IMR-90 (cell line): ENCODE results near the gene COX6B2. TPM values are rescaled to one million over a fixed set of nuclear protein-coding genes. Genes with fewer than 3 reads are reported as not detected.

Source experiments
- ATAC-seq: fragments of 200-7000 bp; cut with Tn5 transposase; 2 replicates; pipeline ENCODE4 v1.9.1; 2020; ENCODE audit warnings: low read depth, mild to moderate bottlenecking, moderate library complexity
- BruUV-seq: library from RNA; stranded (reverse); fragments of 400-500 nt; replicated peaks from 2 replicates; lab custom pipeline; 2021; lab: Mats Ljungman, UMichigan
- CTCF ChIA-PET: fragments of 300-600 bp; formaldehyde crosslinking; extraction: SDS; loops from one replicate; lab custom pipeline; 2021; ENCODE audit warnings: antibody characterized with exemption; lab: Yijun Ruan, JAX
- POLR2A ChIA-PET: fragments of 300-600 bp; sonication (Branson Sonifier 250); formaldehyde crosslinking; loops from one replicate; lab custom pipeline; 2022; ENCODE audit warnings: antibody characterized with exemption; ENCODE audit not compliant: unreplicated experiment; lab: Charles Lee
- DNase-seq: peaks from one replicate; pipeline ENCODE4 v3.0.0; 2013
- H2AFZ ChIP-seq: replicated peaks from 2 replicates; pipeline ENCODE3; 2013; ENCODE audit warnings: low read length, mild to moderate bottlenecking; ENCODE audit not compliant: poor library complexity
- H2AK5ac ChIP-seq: 2 replicates; pipeline ENCODE4 v1.6.1; 2013; ENCODE audit warnings: low read depth, low read length, inconsistent platforms
- H2AK9ac ChIP-seq: replicated peaks from 2 replicates; pipeline ENCODE3; 2013; ENCODE audit warnings: mild to moderate bottlenecking, low read depth, low read length, moderate library complexity; ENCODE audit not compliant: poor library complexity
- H2BK120ac ChIP-seq: 2 replicates; pipeline ENCODE4 v1.6.1; 2013; ENCODE audit warnings: low read depth, low read length, inconsistent platforms
- H2BK15ac ChIP-seq: 3 replicates; pipeline ENCODE4 v1.6.1; 2013; ENCODE audit warnings: low read depth, low read length, inconsistent platforms
- H2BK20ac ChIP-seq: 2 replicates; pipeline ENCODE4 v1.6.1; 2013; ENCODE audit warnings: low read depth, mild to moderate bottlenecking, inconsistent platforms, low read length, moderate library complexity
- H2BK5ac ChIP-seq: 2 replicates; pipeline ENCODE4 v1.6.1; 2013; ENCODE audit warnings: mild to moderate bottlenecking, low read depth, low read length, inconsistent platforms; ENCODE audit not compliant: poor library complexity, severe bottlenecking
- H3K14ac ChIP-seq: replicated peaks from 2 replicates; pipeline ENCODE4 v1.6.1; 2013; ENCODE audit warnings: low read depth, low read length, inconsistent platforms
- H3K18ac ChIP-seq: 2 replicates; pipeline ENCODE4 v1.6.1; 2013; ENCODE audit warnings: low read depth, low read length, control low read depth
- H3K23ac ChIP-seq: 2 replicates; pipeline ENCODE4 v1.6.1; 2013; ENCODE audit warnings: low read depth, low read length, inconsistent platforms
- H3K27ac ChIP-seq: 2 replicates; pipeline ENCODE4 v1.5.1; 2013; ENCODE audit warnings: mild to moderate bottlenecking, control low read depth, low read length; ENCODE audit not compliant: insufficient read depth
- H3K27me3 ChIP-seq: 2 replicates; pipeline ENCODE4 v1.6.1; 2013; ENCODE audit warnings: low read length; ENCODE audit not compliant: control insufficient read depth, insufficient read depth
- H3K36me3 ChIP-seq: 2 replicates; pipeline ENCODE4 v1.6.1; 2013; ENCODE audit warnings: low read length, mixed read lengths; ENCODE audit not compliant: control insufficient read depth, insufficient read depth
- H3K4ac ChIP-seq: 2 replicates; pipeline ENCODE4 v1.6.1; 2013; ENCODE audit warnings: low read depth, low read length, inconsistent platforms
- H3K4me1 ChIP-seq: 2 replicates; pipeline ENCODE4 v1.6.1; 2013; ENCODE audit warnings: low read length, mixed read lengths; ENCODE audit not compliant: control insufficient read depth, insufficient read depth
- H3K4me2 ChIP-seq: 2 replicates; pipeline ENCODE4 v1.6.1; 2013; ENCODE audit warnings: low read depth, mild to moderate bottlenecking, control low read depth, low read length, moderate library complexity
- H3K4me3 ChIP-seq: 2 replicates; pipeline ENCODE4 v1.5.1; 2013; ENCODE audit warnings: low read depth, mild to moderate bottlenecking, control low read depth, low read length, moderate library complexity; ENCODE audit not compliant: insufficient read depth
- H3K56ac ChIP-seq: 2 replicates; pipeline ENCODE4 v1.6.1; 2013; ENCODE audit warnings: low read length, inconsistent platforms; ENCODE audit not compliant: insufficient read depth; ENCODE audit errors: extremely low read depth
- H3K79me1 ChIP-seq, 2 experiments: 2 replicates each; pipeline ENCODE4 v1.6.1; 2013; ENCODE audit warnings: low read length in 2 of 2, inconsistent platforms in 1 of 2, low read depth in 1 of 2
- H3K9ac ChIP-seq: 2 replicates; pipeline ENCODE4 v1.6.1; 2013; ENCODE audit warnings: low read depth, low read length, control low read depth
- H3K9me1 ChIP-seq: 2 replicates; pipeline ENCODE4 v1.6.1; 2013; ENCODE audit warnings: low read length, inconsistent platforms; ENCODE audit not compliant: insufficient read depth
- H3K9me3 ChIP-seq: 2 replicates; pipeline ENCODE4 v1.6.1; 2013; ENCODE audit warnings: low read length; ENCODE audit not compliant: control insufficient read depth, insufficient read depth
- H4K20me1 ChIP-seq: 2 replicates; pipeline ENCODE4 v1.6.1; 2013; ENCODE audit warnings: low read length, inconsistent platforms; ENCODE audit not compliant: insufficient read depth
- H4K5ac ChIP-seq: 2 replicates; pipeline ENCODE4 v1.6.1; 2013; ENCODE audit warnings: mild to moderate bottlenecking, low read depth, low read length, control low read depth
- H4K8ac ChIP-seq, 2 experiments: 2 replicates each; pipeline ENCODE4 v1.6.1; 2013; ENCODE audit warnings: low read depth in 2 of 2, low read length in 2 of 2, control low read depth in 1 of 2, inconsistent platforms in 1 of 2
- H4K91ac ChIP-seq: 2 replicates; pipeline ENCODE4 v1.6.1; 2013; ENCODE audit warnings: low read depth, low read length, inconsistent platforms; ENCODE audit not compliant: insufficient read depth
- CEBPB ChIP-seq: IDR thresholded peaks from 2 replicates; pipeline ENCODE4 v1.6.1; 2012; ENCODE audit warnings: low read depth, low read length, improper control_type of control experiment
- CHD1 ChIP-seq: IDR thresholded peaks from 2 replicates; pipeline ENCODE4 v1.6.1; 2012; ENCODE audit warnings: low read depth, low read length, improper control_type of control experiment
- CTCF ChIP-seq: conservative IDR thresholded peaks from 2 replicates; pipeline ENCODE4 v1.5.1; 2012; ENCODE audit warnings: mild to moderate bottlenecking, low read depth, low read length, improper control_type of control experiment
- MAFK ChIP-seq: IDR thresholded peaks from 2 replicates; pipeline ENCODE4 v1.6.1; 2012; ENCODE audit warnings: low read depth, low read length, improper control_type of control experiment
- MXI1 ChIP-seq: IDR thresholded peaks from 2 replicates; pipeline ENCODE4 v1.6.1; 2012; ENCODE audit warnings: low read depth, mild to moderate bottlenecking, low read length, moderate library complexity, borderline replicate concordance
- NFE2L2 ChIP-seq: fragments of 150-350 bp; IDR thresholded peaks from 2 replicates; pipeline ENCODE4 v1.6.1; 2016; ENCODE audit warnings: low read depth, mild to moderate bottlenecking, low read length
- POLR2A ChIP-seq: IDR thresholded peaks from 2 replicates; pipeline ENCODE4 v1.6.1; 2012; ENCODE audit warnings: mild to moderate bottlenecking, low read depth, low read length
- RCOR1 ChIP-seq: IDR thresholded peaks from 2 replicates; pipeline ENCODE4 v1.6.1; 2012; ENCODE audit warnings: mild to moderate bottlenecking, low read length, improper control_type of control experiment; ENCODE audit not compliant: insufficient replicate concordance
- RFX5 ChIP-seq: IDR thresholded peaks from 2 replicates; pipeline ENCODE4 v1.8.0; 2012; ENCODE audit warnings: low read depth, mild to moderate bottlenecking, low read length, moderate library complexity
- SMC3 ChIP-seq: fragments of 150-350 bp; IDR thresholded peaks from 2 replicates; pipeline ENCODE4 v1.6.1; 2016; ENCODE audit warnings: low read depth, mild to moderate bottlenecking, antibody characterized with exemption, low read length, moderate library complexity
- WGBS, 2 experiments: methylation state at CpG; one replicate each; pipeline versions ENCODE4 v1.1.5 to v1.1.7; 2013; ENCODE audit warnings: missing lambda C conversion rate in 2 of 2; ENCODE audit not compliant: insufficient read length in 1 of 2; ENCODE audit errors: extremely low coverage in 2 of 2; 5-methylcytosine and 5-hydroxymethylcytosine counted together
- dilution Hi-C: fragments of 300-500 bp; cut with HindIII; formaldehyde crosslinking; loops from one replicate; pipeline ENCODE4 v1.14.3; 2018; ENCODE audit warnings: low sequenced_read_pairs; ENCODE audit not compliant: unreplicated experiment
- in situ Hi-C: fragments of 300-500 bp; cut with MboI; formaldehyde crosslinking; loops from 3 replicates; pipeline ENCODE4 v1.14.3; 2019; ENCODE audit warnings: low sequenced_read_pairs, inconsistent platforms, mixed read lengths
- intact Hi-C: fragments of 100-400 bp; cut with micrococcal nuclease; formaldehyde crosslinking; loops from 2 replicates; pipeline ENCODE4 v1.10.0; 2022
- polyA plus RNA-seq, 3 experiments: library from polyadenylated mRNA; depleted of rRNA; stranded (reverse); fragments of >200 nt; gene quantifications; 2 replicates each; pipeline ENCODE4 v1.2.3, GENCODE V29; 2012; ENCODE audit warnings: low replicate concordance in 1 of 3
- total RNA-seq: library from RNA; depleted of rRNA; stranded (reverse); fragments of >200 nt; gene quantifications from 2 replicates; pipeline ENCODE4 v1.2.3, GENCODE V29; 2012
- TF ChIP-seq, protein P1 (sequence below): fragments of 150-350 bp; IDR thresholded peaks from 2 replicates; pipeline ENCODE4 v1.6.1; 2016; ENCODE audit warnings: low read depth, mild to moderate bottlenecking, low read length, moderate library complexity, borderline replicate concordance

The COX6B2 gene
- total and polyA plus RNA-seq, 2 of the 4 experiments (the other 2 are of a cell fraction), result 0.19 TPM; not detected in 1

- no peak for TF ChIP-seq CHD1
- no peak for TF ChIP-seq RFX5
These were observed 8.4 kb downstream of the COX6B2 start (continued) for GRCh38 chr19:55345818-55346724.

GRCh38 chr19:55345101-55345817 lies 9.3 kb downstream of the COX6B2 start:
- peaks cover 10% of the 10 kb centered on the region for H3K4me1 ChIP-seq
- no peak overlapping the region for H4K5ac ChIP-seq
- peaks cover 6% of the 10 kb centered on the region for H4K20me1 ChIP-seq
- intact Hi-C loops (no loop called here), in situ Hi-C loops (no loop called here), dilution Hi-C loops (no loop called here)
- H3K4ac ChIP-seq, result peak overlapping the region; percentile 27; the same call in 1 of the 2 replicates
- POLR2A ChIA-PET, result no interaction called here
- no peak overlapping the region for H4K91ac ChIP-seq
- H2BK20ac ChIP-seq, result no peak overlapping the region
- H3K56ac ChIP-seq, result no peak overlapping the region
- H2AK5ac ChIP-seq, result peak overlapping the region; percentile 43; the same call in 1 of the 2 replicates
- H3K9me1 ChIP-seq, result peaks cover 6% of the 10 kb centered on the region; the same call in 1 of the 2 replicates
- no peak overlapping the region for H2BK120ac ChIP-seq
- no peak overlapping the region for H4K8ac ChIP-seq
- H3K27ac ChIP-seq, result no peak overlapping the region
- H3K14ac ChIP-seq, result no peak overlapping the region
- CTCF ChIA-PET, result no interaction called here
- H3K9ac ChIP-seq, result no peak overlapping the region
- no peak overlapping the region for H3K4me3 ChIP-seq
- H2AK9ac ChIP-seq, result peak overlapping the region; percentile 78
- H3K18ac ChIP-seq, result no peak overlapping the region
- H3K9me3 ChIP-seq, result no peaks in the 10 kb centered on the region
- peaks cover 18% of the 10 kb centered on the region; the same call in 1 of the 2 replicates for H3K36me3 ChIP-seq
- peaks cover 4 to 15% of the 10 kb centered on the region in 2 experiments; a peak in 3 of 4 replicates for H3K79me1 ChIP-seq
- H3K4me2 ChIP-seq, result no peak overlapping the region
- H2BK5ac ChIP-seq, result no peak overlapping the region
- H3K23ac ChIP-seq, result no peak overlapping the region
- no peak overlapping the region for H2AFZ ChIP-seq
- no peak for ATAC-seq
- DNase-seq, result no peak
- BruUV-seq, result no TSS peak
- WGBS, 2 experiments, result 93% methylated on average over 5 of the region's 22 CpGs; no CpG with 5 or more reads in 1 of the 2 experiments
- no peak overlapping the region for H2BK15ac ChIP-seq
- no peaks in the 10 kb centered on the region for H3K27me3 ChIP-seq
- TF ChIP-seq CEBPB (no peak), NFE2L2 (no peak), MXI1 (no peak), CTCF (no peak), MAFK (no peak), SMC3 (no peak), CHD1 (no peak), POLR2A (no peak), RCOR1 (no peak)
- TF ChIP-seq, protein P1, sequence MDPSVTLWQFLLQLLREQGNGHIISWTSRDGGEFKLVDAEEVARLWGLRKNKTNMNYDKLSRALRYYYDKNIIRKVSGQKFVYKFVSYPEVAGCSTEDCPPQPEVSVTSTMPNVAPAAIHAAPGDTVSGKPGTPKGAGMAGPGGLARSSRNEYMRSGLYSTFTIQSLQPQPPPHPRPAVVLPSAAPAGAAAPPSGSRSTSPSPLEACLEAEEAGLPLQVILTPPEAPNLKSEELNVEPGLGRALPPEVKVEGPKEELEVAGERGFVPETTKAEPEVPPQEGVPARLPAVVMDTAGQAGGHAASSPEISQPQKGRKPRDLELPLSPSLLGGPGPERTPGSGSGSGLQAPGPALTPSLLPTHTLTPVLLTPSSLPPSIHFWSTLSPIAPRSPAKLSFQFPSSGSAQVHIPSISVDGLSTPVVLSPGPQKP, result no peak
